K562 (cell line): ENCODE data around the gene GIGYF1. TPM values are rescaled to one million over a fixed set of nuclear protein-coding genes. Genes with fewer than 3 reads are reported as not detected.

Experiments
- CBFA2T3 ChIP-seq: fragments of 450-650 bp; IDR thresholded peaks from 2 replicates; pipeline ENCODE4 v1.6.1; 2017
- DACH1 ChIP-seq: fragments of 450-650 bp; IDR thresholded peaks from 2 replicates; pipeline ENCODE4 v1.6.1; 2018; ENCODE audit not compliant: partially characterized antibody
- ERF ChIP-seq: fragments of 450-650 bp; formaldehyde crosslinking; IDR thresholded peaks from 2 replicates; pipeline ENCODE4 v1.4.0; 2020; ENCODE audit warnings: mild to moderate bottlenecking, mixed read lengths
- FOS ChIP-seq: IDR thresholded peaks from 3 replicates; pipeline ENCODE4 v1.6.1; 2011; ENCODE audit not compliant: insufficient read length; ENCODE audit errors: extremely low read depth
- HDAC1 ChIP-seq, 2 experiments: fragments of 450-650 bp; IDR thresholded peaks; 2 replicates each; pipeline ENCODE4 v1.6.1; 2016 to 2017; ENCODE audit warnings: inconsistent platforms in 1 of 2, mild to moderate bottlenecking in 1 of 2, moderate library complexity in 1 of 2
- KLF1 ChIP-seq: fragments of 450-650 bp; IDR thresholded peaks from 2 replicates; pipeline ENCODE4 v1.6.1; 2016; ENCODE audit warnings: missing genetic modification characterization, missing compliant biosample characterization
- MAX ChIP-seq: sonication (generic); formaldehyde crosslinking; IDR thresholded peaks from 2 replicates; pipeline ENCODE4 v1.9.0; 2022; ENCODE audit warnings: mild to moderate bottlenecking, missing genetic modification reagents
- MYNN ChIP-seq, 2 experiments: sonication (generic); formaldehyde crosslinking in 1 of 2; IDR thresholded peaks; 2 replicates each; pipeline versions ENCODE4 v1.5.0 to v1.6.1; 2016 to 2020; ENCODE audit warnings: antibody characterized with exemption in 1 of 2, missing genetic modification reagents in 1 of 2
- NFIX ChIP-seq: fragments of 250-450 bp; sonication (Bioruptor Pico); IDR thresholded peaks from 2 replicates; pipeline ENCODE4 v1.4.0; 2020; ENCODE audit warnings: low read depth, mild to moderate bottlenecking, moderate library complexity
- POLR2A ChIP-seq: fragments of 450-650 bp; conservative IDR thresholded peaks from 2 replicates; pipeline ENCODE4 v1.6.1; 2016
- SMARCC2 ChIP-seq: fragments of 450-650 bp; IDR thresholded peaks from 2 replicates; pipeline ENCODE4 v1.6.1; 2017; ENCODE audit warnings: antibody characterized with exemption, moderate library complexity, mild to moderate bottlenecking, low read depth
- SNRNP70 ChIP-seq: fragments of 200-400 bp; formaldehyde crosslinking; optimal IDR thresholded peaks from 2 replicates; pipeline ENCODE3; 2017; ENCODE audit warnings: low read depth, low read length
- ZBTB11 ChIP-seq, 3 experiments: fragments of 200-800 bp in 1 of 3; fragments of 250-450 bp in 1 of 3; fragments of 450-650 bp in 1 of 3; sonication (Bioruptor Pico) in 1 of 3; sonication (Bioruptor generic) in 1 of 3; formaldehyde crosslinking in 1 of 3; IDR thresholded peaks; 2 replicates each; pipeline versions ENCODE4 v1.6.1 to v1.8.0; 2016 to 2022; ENCODE audit warnings: mild to moderate bottlenecking in 2 of 3, missing genetic modification characterization in 2 of 3, missing compliant biosample characterization in 1 of 3, moderate library complexity in 1 of 3
- ZNF324 ChIP-seq: fragments of 250-450 bp; sonication (Bioruptor Pico); IDR thresholded peaks from 2 replicates; pipeline ENCODE4 v1.4.0; 2020; ENCODE audit warnings: mild to moderate bottlenecking
- polyA plus RNA-seq, 8 experiments: library from polyadenylated mRNA; depleted of rRNA in 4 of 8; stranded (reverse) in 5 of 8; unstranded in 3 of 8; fragments of >200 nt; fragmentation: Nextera tagmentation in 2 of 8; fragmentation: Illumina TruSeq in 1 of 8; extraction: Ambion mirVana in 2 of 8; extraction: Trizol in 1 of 8; gene quantifications; 2 replicates each; pipeline versions ENCODE4 v1.2.1 to v1.2.3, GENCODE V29; 2011 to 2014; ENCODE audit warnings: inconsistent platforms in 1 of 8, missing spikeins in 1 of 8
- total RNA-seq, 7 experiments: library from RNA; depleted of rRNA in 6 of 7; stranded (reverse); fragments of >200 nt in 6 of 7; fragmentation: Illumina TruSeq in 2 of 7; extraction: Trizol in 2 of 7; gene quantifications; 2 replicates each; pipeline versions ENCODE4 v1.2.1 to v1.2.3, GENCODE V29; 2011 to 2021; ENCODE audit warnings: low replicate concordance in 1 of 7
- TF ChIP-seq, protein P1 (sequence below), 2 experiments: fragments of 450-650 bp in 1 of 2; sonication (generic) in 1 of 2; formaldehyde crosslinking in 1 of 2; IDR thresholded peaks in 1 of 2; conservative IDR thresholded peaks in 1 of 2; 2 replicates each; pipeline versions ENCODE4 v1.6.1 to v1.8.1; 2016 to 2023; ENCODE audit warnings: mild to moderate bottlenecking in 2 of 2, moderate library complexity in 2 of 2, inconsistent platforms in 1 of 2, missing genetic modification reagents in 1 of 2
- TF ChIP-seq, protein P2 (sequence below): IDR thresholded peaks from 2 replicates; pipeline ENCODE4 v1.6.1; 2016; ENCODE audit warnings: missing genetic modification characterization, missing compliant biosample characterization
- TF ChIP-seq, protein P3 (sequence below): sonication (generic); formaldehyde crosslinking; IDR thresholded peaks from 2 replicates; pipeline ENCODE4 v1.8.0; 2022; ENCODE audit warnings: missing genetic modification reagents, mild to moderate bottlenecking, moderate library complexity, borderline replicate concordance
- TF ChIP-seq, protein P4 (sequence below): fragments of 450-650 bp; IDR thresholded peaks from 2 replicates; pipeline ENCODE4 v1.7.1; 2018; ENCODE audit warnings: mild to moderate bottlenecking, low read depth; ENCODE audit not compliant: partially characterized antibody

Gene GIGYF1
- total and polyA plus RNA-seq, 9 of the 15 experiments (the other 6 are each of a cell fraction or from before 2014, with no cell fraction given) = 0.56 to 76.2 (median 16.8) TPM

- TF ChIP-seq NFIX (no peak), MAX (CRISPR knock-in tag) (no peak), POLR2A (0 out of 2 replicates have a peak, but pooled peaks have one; percentile 10), ZNF324 (CRISPR knock-in tag) (no peak), HDAC1 (IDR thresholded peaks at IDR 0.05) (no peak), SMARCC2 (no peak), ERF (CRISPR knock-in tag) (no peak), SNRNP70 (no peak), MYNN (IDR thresholded peaks at IDR 0.05) (peak; percentile 34; the same call in 1 of the 2 replicates), MYNN (CRISPR knock-in tag; IDR thresholded peaks at IDR 0.05) (no peak), ZBTB11 (CRISPR knock-in tag; IDR thresholded peaks at IDR 0.05) (no peak), FOS (no peak), DACH1 (peak; percentile 59), CBFA2T3 (peak; percentile 19; the same call in 1 of the 2 replicates), KLF1 (no peak)
- TF ChIP-seq, protein P1, sequence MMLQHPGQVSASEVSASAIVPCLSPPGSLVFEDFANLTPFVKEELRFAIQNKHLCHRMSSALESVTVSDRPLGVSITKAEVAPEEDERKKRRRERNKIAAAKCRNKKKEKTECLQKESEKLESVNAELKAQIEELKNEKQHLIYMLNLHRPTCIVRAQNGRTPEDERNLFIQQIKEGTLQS (IDR thresholded peaks at IDR 0.05) = peak; percentile 84
- TF ChIP-seq, protein P1 (CRISPR knock-in tag; conservative IDR thresholded peaks at IDR 0.05) = no peak
- TF ChIP-seq, protein P2, sequence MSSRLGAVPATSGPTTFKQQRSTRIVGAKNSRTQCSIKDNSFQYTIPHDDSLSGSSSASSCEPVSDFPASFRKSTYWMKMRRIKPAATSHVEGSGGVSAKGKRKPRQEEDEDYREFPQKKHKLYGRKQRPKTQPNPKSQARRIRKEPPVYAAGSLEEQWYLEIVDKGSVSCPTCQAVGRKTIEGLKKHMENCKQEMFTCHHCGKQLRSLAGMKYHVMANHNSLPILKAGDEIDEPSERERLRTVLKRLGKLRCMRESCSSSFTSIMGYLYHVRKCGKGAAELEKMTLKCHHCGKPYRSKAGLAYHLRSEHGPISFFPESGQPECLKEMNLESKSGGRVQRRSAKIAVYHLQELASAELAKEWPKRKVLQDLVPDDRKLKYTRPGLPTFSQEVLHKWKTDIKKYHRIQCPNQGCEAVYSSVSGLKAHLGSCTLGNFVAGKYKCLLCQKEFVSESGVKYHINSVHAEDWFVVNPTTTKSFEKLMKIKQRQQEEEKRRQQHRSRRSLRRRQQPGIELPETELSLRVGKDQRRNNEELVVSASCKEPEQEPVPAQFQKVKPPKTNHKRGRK (tag) = no peak
- TF ChIP-seq, protein P3, sequence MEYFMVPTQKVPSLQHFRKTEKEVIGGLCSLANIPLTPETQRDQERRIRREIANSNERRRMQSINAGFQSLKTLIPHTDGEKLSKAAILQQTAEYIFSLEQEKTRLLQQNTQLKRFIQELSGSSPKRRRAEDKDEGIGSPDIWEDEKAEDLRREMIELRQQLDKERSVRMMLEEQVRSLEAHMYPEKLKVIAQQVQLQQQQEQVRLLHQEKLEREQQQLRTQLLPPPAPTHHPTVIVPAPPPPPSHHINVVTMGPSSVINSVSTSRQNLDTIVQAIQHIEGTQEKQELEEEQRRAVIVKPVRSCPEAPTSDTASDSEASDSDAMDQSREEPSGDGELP (CRISPR knock-in tag) = peak; percentile 91
- TF ChIP-seq, protein P4, sequence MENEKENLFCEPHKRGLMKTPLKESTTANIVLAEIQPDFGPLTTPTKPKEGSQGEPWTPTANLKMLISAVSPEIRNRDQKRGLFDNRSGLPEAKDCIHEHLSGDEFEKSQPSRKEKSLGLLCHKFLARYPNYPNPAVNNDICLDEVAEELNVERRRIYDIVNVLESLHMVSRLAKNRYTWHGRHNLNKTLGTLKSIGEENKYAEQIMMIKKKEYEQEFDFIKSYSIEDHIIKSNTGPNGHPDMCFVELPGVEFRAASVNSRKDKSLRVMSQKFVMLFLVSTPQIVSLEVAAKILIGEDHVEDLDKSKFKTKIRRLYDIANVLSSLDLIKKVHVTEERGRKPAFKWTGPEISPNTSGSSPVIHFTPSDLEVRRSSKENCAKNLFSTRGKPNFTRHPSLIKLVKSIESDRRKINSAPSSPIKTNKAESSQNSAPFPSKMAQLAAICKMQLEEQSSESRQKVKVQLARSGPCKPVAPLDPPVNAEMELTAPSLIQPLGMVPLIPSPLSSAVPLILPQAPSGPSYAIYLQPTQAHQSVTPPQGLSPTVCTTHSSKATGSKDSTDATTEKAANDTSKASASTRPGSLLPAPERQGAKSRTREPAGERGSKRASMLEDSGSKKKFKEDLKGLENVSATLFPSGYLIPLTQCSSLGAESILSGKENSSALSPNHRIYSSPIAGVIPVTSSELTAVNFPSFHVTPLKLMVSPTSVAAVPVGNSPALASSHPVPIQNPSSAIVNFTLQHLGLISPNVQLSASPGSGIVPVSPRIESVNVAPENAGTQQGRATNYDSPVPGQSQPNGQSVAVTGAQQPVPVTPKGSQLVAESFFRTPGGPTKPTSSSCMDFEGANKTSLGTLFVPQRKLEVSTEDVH = no peak
Observed at GRCh38 chr7:100682228-100682741, 11.8 kb downstream of the GIGYF1 start (continued).
